Neuronal stem cell (in vitro differentiated cells): ENCODE data around the gene COX19.

Experiments
- DNase-seq: peaks from one replicate; pipeline ENCODE4 v3.0.0-alpha.2; 2013; ENCODE audit warnings: low spot score
- H2AFZ ChIP-seq: one replicate; pipeline ENCODE4 v1.6.1; 2013; ENCODE audit warnings: mild to moderate bottlenecking, low read length, inconsistent platforms
- H2AK5ac ChIP-seq: 2 replicates; pipeline ENCODE4 v1.6.1; 2013; ENCODE audit warnings: low read depth, mild to moderate bottlenecking, inconsistent platforms, low read length, moderate library complexity, mixed read lengths
- H2BK120ac ChIP-seq: 2 replicates; pipeline ENCODE4 v1.6.1; 2013; ENCODE audit warnings: low read depth, mild to moderate bottlenecking, inconsistent platforms, low read length, moderate library complexity, mixed read lengths
- H2BK12ac ChIP-seq: one replicate; pipeline ENCODE4 v1.6.1; 2013; ENCODE audit warnings: low read length, inconsistent platforms
- H2BK15ac ChIP-seq: 2 replicates; pipeline ENCODE4 v1.6.1; 2013; ENCODE audit warnings: mild to moderate bottlenecking, low read length, inconsistent platforms, mixed read lengths
- H2BK5ac ChIP-seq: one replicate; pipeline ENCODE4 v1.6.1; 2013; ENCODE audit warnings: inconsistent platforms, mild to moderate bottlenecking, low read length, moderate library complexity
- H3K14ac ChIP-seq: one replicate; pipeline ENCODE4 v1.6.1; 2013; ENCODE audit warnings: low read length, inconsistent platforms
- H3K18ac ChIP-seq: 2 replicates; pipeline ENCODE4 v1.6.1; 2013; ENCODE audit warnings: low read length, inconsistent platforms
- H3K23ac ChIP-seq: 2 replicates; pipeline ENCODE4 v1.6.1; 2013; ENCODE audit warnings: low read depth, mild to moderate bottlenecking, mixed read lengths, low read length, inconsistent platforms; ENCODE audit not compliant: poor library complexity
- H3K27ac ChIP-seq: replicated peaks from 3 replicates; pipeline ENCODE4 v1.5.1; 2013; ENCODE audit warnings: low read length, inconsistent platforms
- H3K27me3 ChIP-seq, 3 experiments: 2 replicates each; pipeline ENCODE4 v1.6.1; 2013; ENCODE audit warnings: low read length in 3 of 3, mild to moderate bottlenecking in 2 of 3, inconsistent platforms in 1 of 3, low read depth in 1 of 3, mixed read lengths in 1 of 3, moderate library complexity in 1 of 3; ENCODE audit not compliant: control insufficient read depth in 3 of 3, insufficient read depth in 3 of 3
- H3K36me3 ChIP-seq, 2 donors: replicated peaks in 1 of 2; 2 replicates each; pipeline ENCODE4 v1.6.1; 2013; ENCODE audit warnings: low read length in 2 of 2; ENCODE audit not compliant: control insufficient read depth in 2 of 2, insufficient read depth in 2 of 2
- H3K4ac ChIP-seq: 2 replicates; pipeline ENCODE4 v1.6.1; 2013; ENCODE audit warnings: inconsistent platforms, mild to moderate bottlenecking, low read length, moderate library complexity
- H3K4me1 ChIP-seq, 2 donors: 1 replicate in 1 of 2; 2 replicates in 1 of 2; pipeline ENCODE4 v1.6.1; 2013; ENCODE audit warnings: low read length in 2 of 2, low read depth in 1 of 2; ENCODE audit not compliant: control insufficient read depth in 2 of 2, insufficient read depth in 1 of 2
- H3K4me2 ChIP-seq: one replicate; pipeline ENCODE4 v1.6.1; 2013; ENCODE audit warnings: mild to moderate bottlenecking, low read length, inconsistent platforms; ENCODE audit not compliant: insufficient read depth, poor library complexity, severe bottlenecking
- H3K4me3 ChIP-seq, 2 donors: 2 replicates each; pipeline ENCODE4 v1.5.1; 2013; ENCODE audit warnings: low read length in 2 of 2, mild to moderate bottlenecking in 2 of 2, inconsistent platforms in 1 of 2, moderate library complexity in 1 of 2
- H3K79me1 ChIP-seq: one replicate; pipeline ENCODE4 v1.6.1; 2013; ENCODE audit warnings: low read depth, mild to moderate bottlenecking, inconsistent platforms, low read length, moderate library complexity
- H3K9ac ChIP-seq: one replicate; pipeline ENCODE4 v1.6.1; 2013; ENCODE audit warnings: mild to moderate bottlenecking, low read depth, low read length, inconsistent platforms; ENCODE audit not compliant: poor library complexity
- H3K9me3 ChIP-seq, 2 donors: replicated peaks in 1 of 2; 2 replicates each; pipeline versions ENCODE3 to v1.6.1; 2013; ENCODE audit warnings: low read length in 2 of 2, mild to moderate bottlenecking in 2 of 2, inconsistent platforms in 1 of 2, low read depth in 1 of 2, mixed read lengths in 1 of 2, moderate library complexity in 1 of 2; ENCODE audit not compliant: control insufficient read depth in 2 of 2, insufficient read depth in 1 of 2
- H4K8ac ChIP-seq: one replicate; pipeline ENCODE4 v1.6.1; 2013; ENCODE audit warnings: low read depth, mild to moderate bottlenecking, inconsistent platforms, low read length, moderate library complexity
- H4K91ac ChIP-seq: one replicate; pipeline ENCODE4 v1.6.1; 2013; ENCODE audit warnings: low read length, low read depth, mild to moderate bottlenecking, inconsistent platforms; ENCODE audit not compliant: poor library complexity
- WGBS, 2 donors: extraction: QIAGEN DNeasy Blood & Tissue Kit; methylation state at CpG; one replicate each; pipeline ENCODE4 v1.1.7; 2013; ENCODE audit warnings: missing lambda C conversion rate in 2 of 2, mixed read lengths in 1 of 2; ENCODE audit not compliant: insufficient read length in 2 of 2, insufficient replicate concordance in 1 of 2; ENCODE audit errors: extremely low coverage in 2 of 2; 5-methylcytosine and 5-hydroxymethylcytosine counted together

COX19 gene

GRCh38 chr7:978049-978346 lies 2.6 kb upstream of the COX19 start:
- no peak overlapping the region for H2BK15ac ChIP-seq
- H4K8ac ChIP-seq = no peak overlapping the region
- H3K4me1 ChIP-seq = peaks cover 11 to 29% of the 10 kb centered on the region in 2 donors
- H3K9me3 ChIP-seq = no peaks in the 10 kb centered on the region
- no peak overlapping the region for H3K9ac ChIP-seq
- peak overlapping the region; percentile 87 for H2AFZ ChIP-seq
- H3K36me3 ChIP-seq = peaks cover 0 to 5% of the 10 kb centered on the region in 2 donors
- no peak overlapping the region for H3K4me2 ChIP-seq
- H3K23ac ChIP-seq = no peak overlapping the region
- no CpG with 5 or more reads among the region's 7 CpGs for WGBS, 2 donors
- no peak overlapping the region for H2BK12ac ChIP-seq
- H3K4me3 ChIP-seq = no peak overlapping the region
- no peak overlapping the region for H2BK5ac ChIP-seq
- H3K18ac ChIP-seq = no peak overlapping the region
- no peak overlapping the region for H2AK5ac ChIP-seq
- no peak overlapping the region for H2BK120ac ChIP-seq
- peaks cover 11% of the 10 kb centered on the region for H3K79me1 ChIP-seq
- no peaks in the 10 kb centered on the region for H3K27me3 ChIP-seq
- no peak overlapping the region for H3K4ac ChIP-seq
- DNase-seq = no peak
- peak overlapping the region; percentile 27 for H3K14ac ChIP-seq
- H4K91ac ChIP-seq = no peak overlapping the region
- H3K27ac ChIP-seq = no peak overlapping the region

GRCh38 chr7:977326-978048 lies 2.1 kb upstream of the COX19 start:
- H3K4me1 ChIP-seq = peaks cover 11 to 26% of the 10 kb centered on the region in 2 donors
- H3K27ac ChIP-seq = peak overlapping the region; percentile 26
- H3K36me3 ChIP-seq = peaks cover 0 to 10% of the 10 kb centered on the region in 2 donors
- H3K9me3 ChIP-seq = no peaks in the 10 kb centered on the region
- peak overlapping the region; percentile 91 for H2BK5ac ChIP-seq
- WGBS, 2 donors = no CpG with 5 or more reads among the region's 19 CpGs
- peak overlapping the region; percentile 97 for H2AK5ac ChIP-seq
- H3K79me1 ChIP-seq = peaks cover 11% of the 10 kb centered on the region
- H3K27me3 ChIP-seq = no peaks in the 10 kb centered on the region
- H3K4me3 ChIP-seq = no peak overlapping the region
- H2BK15ac ChIP-seq = peak overlapping the region; percentile 62
- DNase-seq = no peak
- peak overlapping the region; percentile 73 for H3K14ac ChIP-seq
- H2BK120ac ChIP-seq = no peak overlapping the region
- H2AFZ ChIP-seq = peak overlapping the region; percentile 87
- no peak overlapping the region for H3K9ac ChIP-seq
- H3K4ac ChIP-seq = no peak overlapping the region
- H3K18ac ChIP-seq = peak overlapping the region; percentile 90
- no peak overlapping the region for H3K4me2 ChIP-seq
- peak overlapping the region; percentile 80 for H2BK12ac ChIP-seq
- no peak overlapping the region for H4K91ac ChIP-seq
- H3K23ac ChIP-seq = peak overlapping the region; percentile 10
- no peak overlapping the region for H4K8ac ChIP-seq

GRCh38 chr7:976901-977325 lies 1.6 kb upstream of the COX19 start:
- Histone ChIP-seq H3K4me2 (no peak overlapping the region), H4K8ac (no peak overlapping the region), H3K4me1 (peaks cover 11 to 26% of the 10 kb centered on the region in 2 donors), H4K91ac (no peak overlapping the region), H3K18ac (peak overlapping the region; percentile 90), H2AFZ (peak overlapping the region; percentile 87), H3K79me1 (peaks cover 11% of the 10 kb centered on the region), H3K9me3 (no peaks in the 10 kb centered on the region), H3K14ac (peak overlapping the region; percentile 73), H3K27ac (peak overlapping the region; percentile 26), H3K4ac (no peak overlapping the region), H3K36me3 (peaks cover 4 to 16% of the 10 kb centered on the region in 2 donors), H3K4me3 (no peak overlapping the region), H2BK5ac (peak overlapping the region; percentile 91), H2BK12ac (peak overlapping the region; percentile 80), H3K9ac (no peak overlapping the region), H2BK120ac (no peak overlapping the region), H2BK15ac (peak overlapping the region; percentile 62), H3K27me3 (no peaks in the 10 kb centered on the region), H2AK5ac (peak overlapping the region; percentile 97), H3K23ac (peak overlapping the region; percentile 10)
- WGBS, 2 donors = no CpG with 5 or more reads among the region's 19 CpGs
- DNase-seq = no peak

DNA sequence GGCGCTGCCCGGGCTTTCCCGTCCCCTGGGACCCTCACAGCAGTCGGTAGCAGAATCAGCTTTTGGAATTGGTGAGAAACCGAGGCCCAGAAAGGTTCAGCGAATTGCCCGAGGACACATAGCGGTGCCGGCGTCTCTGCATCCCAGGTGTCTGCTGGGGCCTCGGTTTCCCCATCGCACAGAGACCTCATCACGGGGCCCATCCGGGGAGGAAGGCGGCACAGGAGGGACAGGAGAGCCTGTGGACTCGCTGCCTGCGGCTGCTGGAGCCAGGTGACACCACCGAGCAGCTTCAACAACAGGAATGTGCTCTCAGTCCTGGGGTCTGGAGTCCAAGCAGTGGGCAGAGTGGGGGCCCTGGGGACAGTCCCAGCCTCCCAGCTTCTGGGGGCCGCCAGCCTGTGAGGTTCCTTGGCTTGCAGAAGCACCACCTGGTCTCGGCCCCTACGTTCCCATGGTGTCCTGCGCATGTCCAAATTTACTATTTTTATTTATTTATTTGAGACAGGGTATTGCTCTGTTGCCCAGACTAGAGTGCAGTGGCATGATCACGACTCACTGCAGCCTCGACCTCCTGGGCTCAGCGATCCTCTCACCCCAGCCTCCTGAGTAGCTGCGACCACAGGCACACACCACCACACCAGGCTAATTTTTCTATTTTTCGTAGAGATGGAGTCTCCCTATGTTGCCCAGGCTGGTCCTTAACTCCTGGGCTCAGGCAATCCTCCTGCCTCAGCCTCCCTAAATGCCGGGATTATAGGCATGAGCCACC lies 539 bp upstream of the COX19 start:
- Histone ChIP-seq H3K27ac (no peak overlapping the region), H3K79me1 (peaks cover 12% of the 10 kb centered on the region), H2BK15ac (peak overlapping the region; percentile 99), H3K18ac (peak overlapping the region; percentile 97), H3K4me2 (peak overlapping the region; percentile 81), H2AFZ (peak overlapping the region; percentile 98), H3K9ac (peak overlapping the region; percentile 50), H2BK120ac (peak overlapping the region; percentile 84), H4K91ac (no peak overlapping the region), H3K23ac (peak overlapping the region; percentile 94), H3K14ac (peak overlapping the region; percentile 65), H2BK5ac (peak overlapping the region; percentile 60), H3K9me3 (no peaks in the 10 kb centered on the region), H3K4me3 (peak overlapping the region; percentile 68 to 72), H3K4me1 (peaks cover 11 to 26% of the 10 kb centered on the region in 2 donors), H3K36me3 (peaks cover 7 to 24% of the 10 kb centered on the region in 2 donors), H2BK12ac (peak overlapping the region; percentile 93), H3K4ac (peak overlapping the region; percentile 99), H2AK5ac (peak overlapping the region; percentile 97), H3K27me3 (no peaks in the 10 kb centered on the region), H4K8ac (peak overlapping the region; percentile 97)
- no CpG with 5 or more reads among the region's 28 CpGs for WGBS, 2 donors
- DNase-seq = no peak
